ENCODE results near the gene SOX13. TPM values are rescaled to one million over a fixed set of nuclear protein-coding genes. Genes with fewer than 3 reads are reported as not detected.

SOX13 gene
- polyA plus RNA-seq, 1 donor (not counting 4 experiments of a cell fraction or from before 2014, with no cell fraction given): 4.9 TPM

DNA sequence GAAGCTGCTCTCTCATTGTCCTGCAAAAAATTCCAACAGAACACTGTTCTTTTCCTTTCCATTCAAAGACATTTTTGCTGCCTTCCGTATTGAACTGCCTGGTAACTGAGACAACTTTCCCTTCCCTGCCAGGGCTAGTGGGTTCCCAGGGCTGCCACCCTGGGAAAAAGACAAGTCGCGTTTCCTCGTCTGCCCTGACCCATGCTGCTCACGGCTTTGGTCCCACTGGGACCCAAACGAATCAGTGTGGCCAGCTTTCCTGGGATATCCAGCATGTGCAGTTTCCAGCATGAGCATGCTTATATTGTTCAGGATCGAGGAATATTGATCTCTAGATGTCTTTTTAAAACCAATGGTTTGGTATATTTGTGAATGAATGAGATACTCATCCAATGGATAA, 18.2 kb downstream of the SOX13 start:
- no peak for TF ChIP-seq EZH2 (IDR thresholded peaks at IDR 0.05; ENCODE audit: low read length)
- TF ChIP-seq, protein P1, sequence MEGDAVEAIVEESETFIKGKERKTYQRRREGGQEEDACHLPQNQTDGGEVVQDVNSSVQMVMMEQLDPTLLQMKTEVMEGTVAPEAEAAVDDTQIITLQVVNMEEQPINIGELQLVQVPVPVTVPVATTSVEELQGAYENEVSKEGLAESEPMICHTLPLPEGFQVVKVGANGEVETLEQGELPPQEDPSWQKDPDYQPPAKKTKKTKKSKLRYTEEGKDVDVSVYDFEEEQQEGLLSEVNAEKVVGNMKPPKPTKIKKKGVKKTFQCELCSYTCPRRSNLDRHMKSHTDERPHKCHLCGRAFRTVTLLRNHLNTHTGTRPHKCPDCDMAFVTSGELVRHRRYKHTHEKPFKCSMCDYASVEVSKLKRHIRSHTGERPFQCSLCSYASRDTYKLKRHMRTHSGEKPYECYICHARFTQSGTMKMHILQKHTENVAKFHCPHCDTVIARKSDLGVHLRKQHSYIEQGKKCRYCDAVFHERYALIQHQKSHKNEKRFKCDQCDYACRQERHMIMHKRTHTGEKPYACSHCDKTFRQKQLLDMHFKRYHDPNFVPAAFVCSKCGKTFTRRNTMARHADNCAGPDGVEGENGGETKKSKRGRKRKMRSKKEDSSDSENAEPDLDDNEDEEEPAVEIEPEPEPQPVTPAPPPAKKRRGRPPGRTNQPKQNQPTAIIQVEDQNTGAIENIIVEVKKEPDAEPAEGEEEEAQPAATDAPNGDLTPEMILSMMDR (optimal IDR thresholded peaks at IDR 0.05 in 1 of 3, IDR thresholded peaks at IDR 0.05 in 1 of 3, conservative IDR thresholded peaks at IDR 0.05 in 1 of 3; ENCODE audit: extremely low read depth in 1 of 3, insufficient read depth in 2 of 3, low read length in 3 of 3): no peak
- no peak overlapping the region for H2AFZ ChIP-seq (ENCODE audit: control insufficient read depth, low read length)
- H4K20me1 ChIP-seq (ENCODE audit: control insufficient read depth, extremely low read depth, insufficient read depth, low read length): no peaks in the 10 kb centered on the region
- H3K4me3 ChIP-seq (ENCODE audit: control insufficient read depth in 2 of 3, extremely low read depth in 1 of 3, insufficient read depth in 2 of 3, low read depth in 1 of 3, low read length in 3 of 3): no peak overlapping the region
- peaks cover 9% of the 10 kb centered on the region for H3K79me2 ChIP-seq (ENCODE audit: control insufficient read depth, insufficient read depth, low read length)
- H3K27me3 ChIP-seq (ENCODE audit: control insufficient read depth, extremely low read depth, insufficient read depth, low read length): no peaks in the 10 kb centered on the region
- H3K36me3 ChIP-seq (ENCODE audit: control insufficient read depth in 2 of 2, extremely low read depth in 1 of 2, insufficient read depth in 2 of 2, low read length in 2 of 2): no peaks in the 10 kb centered on the region
- dilution Hi-C loops (cut with MboI; ENCODE audit: extremely low pct_ligation_motif_present, low sequenced_read_pairs): no loop called here
- H3K9ac ChIP-seq (ENCODE audit: control insufficient read depth, extremely low read depth, insufficient read depth, low read length): no peak overlapping the region
- H3K9me1 ChIP-seq (ENCODE audit: control insufficient read depth, extremely low read depth, insufficient read depth, low read length): no peaks in the 10 kb centered on the region
- H3K4me1 ChIP-seq (ENCODE audit: control insufficient read depth, extremely low read depth, insufficient read depth, low read length): peaks cover 4% of the 10 kb centered on the region
- no peak overlapping the region for H3K27ac ChIP-seq (ENCODE audit: control insufficient read depth, insufficient read depth, low read length)
- no peaks in the 10 kb centered on the region for H3K9me3 ChIP-seq (ENCODE audit: control insufficient read depth, low read depth, low read length)
- no peak for DNase-seq (ENCODE audit: low read depth, low spot score)
- FAIRE-seq: no peak
- H3K4me2 ChIP-seq (ENCODE audit: control insufficient read depth, extremely low read depth, insufficient read depth, low read depth, low read length): no peak overlapping the region

DNA sequence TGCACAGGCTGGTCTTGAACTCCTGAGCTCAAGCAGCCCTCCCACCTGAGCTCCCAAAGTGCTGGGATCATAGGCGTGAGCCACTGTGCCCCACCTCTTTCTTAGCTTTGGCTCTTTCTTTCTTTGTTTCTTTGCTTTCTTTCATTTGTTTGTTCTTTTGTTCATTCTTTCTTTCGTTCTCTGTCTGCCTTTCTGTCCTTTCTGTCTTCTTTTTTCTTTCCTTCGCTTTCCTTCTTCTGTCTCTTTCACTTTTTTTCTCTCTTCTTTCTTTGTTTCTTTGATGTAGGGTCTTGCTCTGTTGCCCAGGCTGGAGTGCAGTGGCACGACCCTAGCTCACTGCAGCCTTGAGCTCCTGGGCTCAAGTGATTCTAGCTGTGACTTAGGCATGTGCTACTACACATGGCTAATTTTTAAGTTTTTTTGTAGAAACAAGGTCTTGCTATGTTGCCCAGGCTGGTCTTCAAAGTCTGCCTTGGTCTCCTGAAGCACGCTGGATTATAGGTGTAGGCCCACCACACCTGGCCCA, 18.9 kb downstream of the SOX13 start:
- dilution Hi-C loops (cut with MboI; ENCODE audit: extremely low pct_ligation_motif_present, low sequenced_read_pairs): no loop called here
- Histone ChIP-seq H3K27me3 (ENCODE audit: control insufficient read depth, extremely low read depth, insufficient read depth, low read length) (no peaks in the 10 kb centered on the region), H3K36me3 (ENCODE audit: control insufficient read depth in 2 of 2, extremely low read depth in 1 of 2, insufficient read depth in 2 of 2, low read length in 2 of 2) (no peaks in the 10 kb centered on the region), H4K20me1 (ENCODE audit: control insufficient read depth, extremely low read depth, insufficient read depth, low read length) (no peaks in the 10 kb centered on the region), H3K4me1 (ENCODE audit: control insufficient read depth, extremely low read depth, insufficient read depth, low read length) (peaks cover 4% of the 10 kb centered on the region), H3K9me3 (ENCODE audit: control insufficient read depth, low read depth, low read length) (no peaks in the 10 kb centered on the region), H3K79me2 (ENCODE audit: control insufficient read depth, insufficient read depth, low read length) (peaks cover 6% of the 10 kb centered on the region), H3K4me3 (ENCODE audit: control insufficient read depth in 2 of 3, extremely low read depth in 1 of 3, insufficient read depth in 2 of 3, low read depth in 1 of 3, low read length in 3 of 3) (no peak overlapping the region), H3K4me2 (ENCODE audit: control insufficient read depth, extremely low read depth, insufficient read depth, low read depth, low read length) (no peak overlapping the region), H2AFZ (ENCODE audit: control insufficient read depth, low read length) (no peak overlapping the region), H3K9ac (ENCODE audit: control insufficient read depth, extremely low read depth, insufficient read depth, low read length) (no peak overlapping the region), H3K9me1 (ENCODE audit: control insufficient read depth, extremely low read depth, insufficient read depth, low read length) (no peaks in the 10 kb centered on the region), H3K27ac (ENCODE audit: control insufficient read depth, insufficient read depth, low read length) (no peak overlapping the region)
- FAIRE-seq (no peak), DNase-seq (ENCODE audit: low read depth, low spot score) (no peak)
- TF ChIP-seq EZH2 (IDR thresholded peaks at IDR 0.05; ENCODE audit: low read length): no peak
- TF ChIP-seq, protein P1 (optimal IDR thresholded peaks at IDR 0.05 in 1 of 3, IDR thresholded peaks at IDR 0.05 in 1 of 3, conservative IDR thresholded peaks at IDR 0.05 in 1 of 3; ENCODE audit: extremely low read depth in 1 of 3, insufficient read depth in 2 of 3, low read length in 3 of 3): no peak
